Fibroblast of pulmonary artery (primary cell): Measurements from ENCODE around the gene IER5L.
"Not testable (repeated sequence)": the region's sequence is repeated elsewhere in the genome, so short reads cannot be mapped to it uniquely, and the experiment has no call there.

ENCODE experiments used
- DNase-seq: peaks from one replicate; pipeline ENCODE4 v3.0.0-alpha.2; 2010; ENCODE audit warnings: low read depth
- H3K4me3 ChIP-seq: replicated peaks from 2 replicates; pipeline ENCODE4 v1.5.1; 2011; ENCODE audit warnings: low read depth, mild to moderate bottlenecking, control low read depth, low read length, moderate library complexity
- TF ChIP-seq, protein P1 (sequence below): IDR thresholded peaks from 2 replicates; pipeline ENCODE4 v1.5.1; 2011; ENCODE audit warnings: mild to moderate bottlenecking, control low read depth, low read length, inconsistent platforms; ENCODE audit errors: missing control alignments

The IER5L gene

GRCh38 chr9:129171993-129172751 lies 5.9 kb downstream of the IER5L start:
- no peak overlapping the region for H3K4me3 ChIP-seq
- TF ChIP-seq, protein P1, sequence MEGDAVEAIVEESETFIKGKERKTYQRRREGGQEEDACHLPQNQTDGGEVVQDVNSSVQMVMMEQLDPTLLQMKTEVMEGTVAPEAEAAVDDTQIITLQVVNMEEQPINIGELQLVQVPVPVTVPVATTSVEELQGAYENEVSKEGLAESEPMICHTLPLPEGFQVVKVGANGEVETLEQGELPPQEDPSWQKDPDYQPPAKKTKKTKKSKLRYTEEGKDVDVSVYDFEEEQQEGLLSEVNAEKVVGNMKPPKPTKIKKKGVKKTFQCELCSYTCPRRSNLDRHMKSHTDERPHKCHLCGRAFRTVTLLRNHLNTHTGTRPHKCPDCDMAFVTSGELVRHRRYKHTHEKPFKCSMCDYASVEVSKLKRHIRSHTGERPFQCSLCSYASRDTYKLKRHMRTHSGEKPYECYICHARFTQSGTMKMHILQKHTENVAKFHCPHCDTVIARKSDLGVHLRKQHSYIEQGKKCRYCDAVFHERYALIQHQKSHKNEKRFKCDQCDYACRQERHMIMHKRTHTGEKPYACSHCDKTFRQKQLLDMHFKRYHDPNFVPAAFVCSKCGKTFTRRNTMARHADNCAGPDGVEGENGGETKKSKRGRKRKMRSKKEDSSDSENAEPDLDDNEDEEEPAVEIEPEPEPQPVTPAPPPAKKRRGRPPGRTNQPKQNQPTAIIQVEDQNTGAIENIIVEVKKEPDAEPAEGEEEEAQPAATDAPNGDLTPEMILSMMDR = no peak
- no peak for DNase-seq

GRCh38 chr9:129170229-129170628 lies 7.8 kb downstream of the IER5L start:
- TF ChIP-seq, protein P1 = no peak
- H3K4me3 ChIP-seq = no peak overlapping the region
- DNase-seq = peak; percentile 40

GRCh38 chr9:129166623-129167557 lies 11.2 kb downstream of the IER5L start:
- H3K4me3 ChIP-seq = peak overlapping the region; percentile 9
- peak; percentile 73 for DNase-seq
- TF ChIP-seq, protein P1 = no peak

DNA sequence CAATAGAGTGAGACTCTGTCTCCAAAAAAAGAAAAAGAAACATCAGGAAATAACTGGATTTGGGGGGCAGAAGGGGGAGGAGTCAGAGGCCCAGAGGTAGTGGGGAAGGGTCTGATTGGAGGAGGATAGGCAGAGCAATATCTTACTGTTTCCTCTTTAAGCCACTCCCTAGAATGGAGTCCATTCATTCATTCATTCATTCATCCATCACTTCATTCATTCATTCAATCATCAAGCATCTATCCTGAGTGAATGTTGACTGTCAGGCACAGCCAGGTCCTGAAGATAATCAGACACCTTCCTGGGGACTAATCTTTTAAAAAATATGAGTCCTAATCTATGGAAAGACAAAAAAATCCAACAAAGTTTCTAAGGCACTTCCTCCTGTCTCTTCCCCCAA lies 12.9 kb downstream of the IER5L start:
- TF ChIP-seq, protein P1 = no peak
- H3K4me3 ChIP-seq = no peak overlapping the region
- no peak for DNase-seq

DNA sequence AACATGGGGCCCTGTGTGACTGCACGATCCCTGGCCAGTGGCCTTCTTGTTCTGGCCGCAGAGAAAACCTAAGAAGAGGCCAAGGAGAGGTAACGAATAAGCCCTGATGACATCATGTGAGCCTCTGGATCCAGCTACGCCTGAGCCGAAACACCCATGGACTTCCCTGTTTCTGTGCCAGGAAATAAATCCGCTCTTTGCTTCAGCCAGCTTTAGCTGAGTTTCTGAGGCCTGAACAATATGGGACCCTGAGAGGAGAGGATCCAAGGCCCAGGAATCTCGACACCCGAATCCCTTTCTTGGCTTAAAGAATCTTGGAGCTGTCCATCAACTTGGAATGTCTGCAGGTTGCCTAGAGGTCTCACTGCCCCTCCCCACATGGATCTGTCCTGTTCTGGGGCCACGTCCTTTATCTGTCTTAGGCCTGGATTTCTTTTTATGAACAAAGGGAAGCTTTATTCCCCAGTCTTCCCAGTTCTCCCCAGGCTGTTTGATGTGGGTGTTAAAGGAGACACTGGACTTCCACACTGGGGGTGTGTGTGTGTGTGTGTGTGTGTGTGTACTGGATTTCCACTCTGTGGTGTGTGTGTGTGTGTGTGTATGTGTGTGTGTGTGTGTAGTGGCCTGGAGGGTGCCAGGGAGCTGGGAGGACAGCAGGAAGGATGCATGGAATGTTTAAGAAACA lies 13.7 kb downstream of the IER5L start:
- peak; percentile 71 for DNase-seq
- TF ChIP-seq, protein P1 = no peak
- H3K4me3 ChIP-seq = no peak overlapping the region

DNA sequence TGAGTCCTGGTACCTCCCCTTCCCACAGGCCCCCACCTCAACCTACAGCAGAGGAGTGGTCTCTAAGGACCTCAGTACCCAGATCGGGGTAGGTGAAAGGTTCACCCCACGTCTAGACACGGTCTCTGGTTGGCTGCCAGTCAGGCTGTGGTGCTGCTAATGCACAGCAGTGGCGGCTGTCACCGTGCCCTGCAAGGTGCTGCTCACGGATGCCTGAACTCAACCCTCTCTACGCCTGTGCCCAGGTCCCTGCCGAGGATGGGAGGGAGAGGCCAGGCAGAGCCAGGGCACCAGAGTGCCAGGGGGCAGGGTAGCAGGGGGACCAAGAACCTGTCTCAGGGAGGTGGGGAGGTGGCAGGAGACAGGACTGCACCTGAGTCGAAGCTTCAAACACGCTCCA lies 14.3 kb downstream of the IER5L start:
- DNase-seq = no peak
- H3K4me3 ChIP-seq = no peak overlapping the region
- TF ChIP-seq, protein P1 = no peak

DNA sequence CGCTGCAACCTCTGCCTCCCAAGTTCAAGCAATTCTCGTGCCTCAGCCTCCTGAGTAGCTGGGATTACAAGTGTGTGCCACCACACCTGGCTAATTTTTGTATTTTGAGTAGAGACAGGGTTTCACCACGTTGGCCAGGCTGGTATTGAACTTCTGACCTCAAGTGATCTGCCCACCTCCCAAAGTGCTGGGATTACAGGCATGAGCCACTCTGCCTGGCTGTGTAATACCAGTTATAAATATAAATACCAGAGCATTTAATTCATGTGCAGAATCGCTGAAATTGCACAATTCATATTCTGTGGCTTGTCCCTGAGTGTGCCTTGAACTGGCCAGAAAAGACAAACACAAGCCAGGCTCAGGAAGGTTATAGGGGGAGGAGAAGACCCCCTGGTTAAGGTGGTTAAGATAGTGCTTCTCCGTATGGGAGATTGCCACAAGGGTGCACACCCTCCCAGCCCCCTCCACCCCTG lies 14.8 kb downstream of the IER5L start:
- not testable (repeated sequence) for H3K4me3 ChIP-seq
- DNase-seq = peak; percentile 39
